GM23248 (cell line): Measurements from ENCODE around the gene SH3D19. TPM values are rescaled to one million over a fixed set of nuclear protein-coding genes. Genes with fewer than 3 reads are reported as not detected.
"Not testable (repeated sequence)": the region's sequence is repeated elsewhere in the genome, so short reads cannot be mapped to it uniquely, and the experiment has no call there.

Experiments
- DNase-seq: peaks from one replicate; pipeline ENCODE4 v3.0.0-alpha.2; 2015
- H2AFZ ChIP-seq: fragments of 200-600 bp; sonication (generic); 2 replicates; pipeline ENCODE4 v1.6.1; 2016; ENCODE audit warnings: antibody characterized with exemption
- H3F3A ChIP-seq: fragments of 200-600 bp; sonication (generic); 2 replicates; pipeline ENCODE4 v1.6.1; 2016; ENCODE audit warnings: mild to moderate bottlenecking, antibody characterized with exemption, mixed run types; ENCODE audit not compliant: insufficient read depth
- H3K27ac ChIP-seq: fragments of 200-600 bp; sonication (generic); 2 replicates; pipeline ENCODE4 v1.5.1; 2016; ENCODE audit warnings: mild to moderate bottlenecking
- H3K27me3 ChIP-seq: fragments of 200-600 bp; sonication (generic); replicated peaks from 2 replicates; pipeline ENCODE4 v1.6.1; 2016; ENCODE audit warnings: mild to moderate bottlenecking; ENCODE audit not compliant: insufficient read depth
- H3K36me3 ChIP-seq: fragments of 200-600 bp; sonication (generic); 2 replicates; pipeline ENCODE4 v1.6.1; 2016; ENCODE audit warnings: low read depth, mild to moderate bottlenecking
- H3K4me1 ChIP-seq: fragments of 200-600 bp; sonication (generic); 2 replicates; pipeline ENCODE4 v1.6.1; 2016; ENCODE audit warnings: mild to moderate bottlenecking; ENCODE audit not compliant: insufficient read depth
- H3K4me2 ChIP-seq: fragments of 200-600 bp; sonication (generic); one replicate; pipeline ENCODE4 v1.6.1; 2016; ENCODE audit warnings: mild to moderate bottlenecking; ENCODE audit not compliant: unreplicated experiment
- H3K4me3 ChIP-seq: fragments of 200-600 bp; sonication (generic); 2 replicates; pipeline ENCODE4 v1.5.1; 2016; ENCODE audit warnings: mild to moderate bottlenecking
- H3K79me2 ChIP-seq: fragments of 200-600 bp; sonication (generic); 2 replicates; pipeline ENCODE4 v1.6.1; 2016; ENCODE audit warnings: mild to moderate bottlenecking; ENCODE audit not compliant: insufficient read depth
- H3K9ac ChIP-seq: fragments of 200-600 bp; sonication (generic); 2 replicates; pipeline ENCODE4 v1.6.1; 2016; ENCODE audit warnings: mild to moderate bottlenecking
- H3K9me2 ChIP-seq: fragments of 200-600 bp; sonication (generic); 2 replicates; pipeline ENCODE4 v1.6.1; 2016; ENCODE audit warnings: mixed run types, mild to moderate bottlenecking, moderate library complexity; ENCODE audit not compliant: insufficient read depth
- H3K9me3 ChIP-seq: fragments of 200-600 bp; sonication (generic); one replicate; pipeline ENCODE4 v1.6.1; 2017; ENCODE audit warnings: low read depth
- H4K20me1 ChIP-seq: fragments of 200-600 bp; sonication (generic); 2 replicates; pipeline ENCODE4 v1.6.0; 2016; ENCODE audit not compliant: insufficient read depth
- EZH2 ChIP-seq: fragments of 200-600 bp; sonication (generic); IDR thresholded peaks from 2 replicates; pipeline ENCODE4 v1.6.1; 2018; ENCODE audit warnings: antibody characterized with exemption, mild to moderate bottlenecking; ENCODE audit not compliant: insufficient read depth, poor library complexity, severe bottlenecking
- EZH2phosphoT487 ChIP-seq: fragments of 200-600 bp; sonication (generic); IDR thresholded peaks from 2 replicates; pipeline ENCODE4 v1.6.1; 2018; ENCODE audit warnings: antibody characterized with exemption, moderate library complexity, mild to moderate bottlenecking, low read depth; ENCODE audit not compliant: insufficient read depth
- WGBS, 2 experiments: methylation state at CpG; one replicate each; pipeline ENCODE4 v1.1.6; 2015 to 2017; ENCODE audit warnings: low lambda C conversion rate in 2 of 2, low coverage in 1 of 2; ENCODE audit errors: missing lambda C conversion rate in 2 of 2; 5-methylcytosine and 5-hydroxymethylcytosine counted together
- in situ Hi-C: fragments of 300-500 bp; cut with MboI; formaldehyde crosslinking; loops from 2 replicates; pipeline ENCODE4 v1.15.0; 2020
- polyA plus RNA-seq: library from polyadenylated mRNA; unstranded; fragments of >200 nt; fragmentation: Nextera tagmentation; extraction: Ambion mirVana; gene quantifications from 2 replicates; pipeline ENCODE4 v1.2.1, GENCODE V29; 2016
- total RNA-seq: library from RNA; depleted of rRNA; stranded (reverse); fragments of >200 nt; shearing (Covaris generic); gene quantifications from 2 replicates; pipeline ENCODE4 v1.2.3, GENCODE V29; 2014

The SH3D19 gene
- total and polyA plus RNA-seq, 2 experiments from 2014 or later: 29.1 to 47.8 TPM

DNA sequence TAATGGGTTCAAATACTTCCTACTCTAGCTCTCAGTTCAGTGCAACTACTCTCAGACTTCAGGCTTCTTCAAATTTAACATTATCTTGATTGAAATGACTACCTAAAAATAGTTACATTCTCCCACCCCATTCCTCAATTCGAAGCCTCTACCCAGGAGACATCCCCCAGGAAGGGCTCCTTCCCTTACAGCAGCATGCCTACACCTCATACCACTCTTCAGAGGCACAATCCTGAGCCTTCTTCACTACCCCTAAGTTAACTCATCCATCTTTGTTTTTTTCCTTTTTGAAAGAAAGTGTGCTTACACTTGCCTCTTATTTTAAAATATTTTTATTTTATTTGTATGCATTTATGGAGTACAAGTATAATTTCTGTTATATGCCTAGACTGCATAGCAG is 65.7 kb downstream of the SH3D19 start:
- H2AFZ ChIP-seq: no peak overlapping the region
- H3K9ac ChIP-seq: no peak overlapping the region
- no peaks in the 10 kb centered on the region for H3K79me2 ChIP-seq
- H3K36me3 ChIP-seq: no peaks in the 10 kb centered on the region
- in situ Hi-C loops: no loop called here
- no peaks in the 10 kb centered on the region for H3K9me3 ChIP-seq
- no peaks in the 10 kb centered on the region for H3K9me2 ChIP-seq
- no peaks in the 10 kb centered on the region for H4K20me1 ChIP-seq
- H3K4me2 ChIP-seq: no peak overlapping the region
- H3F3A ChIP-seq: no peaks in the 10 kb centered on the region
- no peaks in the 10 kb centered on the region for H3K27me3 ChIP-seq
- no peak overlapping the region for H3K27ac ChIP-seq
- 36 to 62% methylated on average over 1 of the region's 1 CpG for WGBS, 2 experiments
- TF ChIP-seq EZH2phosphoT487: no peak
- TF ChIP-seq EZH2: no peak
- no peak for DNase-seq
- no peaks in the 10 kb centered on the region for H3K4me1 ChIP-seq
- H3K4me3 ChIP-seq: no peak overlapping the region

GRCh38 chr4:151257704-151258103 is 67.7 kb downstream of the SH3D19 start:
- DNase-seq: no peak
- no peaks in the 10 kb centered on the region for H3F3A ChIP-seq
- H3K9ac ChIP-seq: no peak overlapping the region
- no peak overlapping the region for H3K4me2 ChIP-seq
- H3K4me1 ChIP-seq: no peaks in the 10 kb centered on the region
- no peaks in the 10 kb centered on the region for H3K9me2 ChIP-seq
- TF ChIP-seq EZH2phosphoT487 (no peak), EZH2 (no peak)
- no peaks in the 10 kb centered on the region for H3K79me2 ChIP-seq
- H3K36me3 ChIP-seq: no peaks in the 10 kb centered on the region
- H3K4me3 ChIP-seq: no peak overlapping the region
- no peak overlapping the region for H3K27ac ChIP-seq
- in situ Hi-C loops: no loop called here
- H4K20me1 ChIP-seq: no peaks in the 10 kb centered on the region
- H3K9me3 ChIP-seq: no peaks in the 10 kb centered on the region
- no peak overlapping the region for H2AFZ ChIP-seq
- WGBS, 2 experiments: 90 to 94% methylated on average over 4 of the region's 4 CpGs
- H3K27me3 ChIP-seq: no peaks in the 10 kb centered on the region

- Histone ChIP-seq H4K20me1 (no peaks in the 10 kb centered on the region), H3K79me2 (no peaks in the 10 kb centered on the region), H3K9me3 (no peaks in the 10 kb centered on the region), H3K27me3 (no peaks in the 10 kb centered on the region), H3K4me1 (no peaks in the 10 kb centered on the region), H3K4me3 (no peak overlapping the region), H3K9me2 (no peaks in the 10 kb centered on the region), H3K36me3 (no peaks in the 10 kb centered on the region), H3K27ac (no peak overlapping the region), H3K4me2 (no peak overlapping the region), H2AFZ (no peak overlapping the region), H3K9ac (no peak overlapping the region), H3F3A (no peaks in the 10 kb centered on the region)
- in situ Hi-C loops: no loop called here
- no peak for DNase-seq
- no peak for TF ChIP-seq EZH2
- no peak for TF ChIP-seq EZH2phosphoT487
- 95 to 98% methylated on average over 2 of the region's 2 CpGs for WGBS, 2 experiments
These were observed 69.3 kb downstream of the SH3D19 start for GRCh38 chr4:151256134-151256533.

- H3K9ac ChIP-seq, H3K27ac ChIP-seq, H4K20me1 ChIP-seq, H3K4me2 ChIP-seq, H3K4me1 ChIP-seq, H3K9me3 ChIP-seq, H3F3A ChIP-seq, H3K9me2 ChIP-seq, H2AFZ ChIP-seq, in situ Hi-C loops, H3K79me2 ChIP-seq, H3K27me3 ChIP-seq, DNase-seq, H3K36me3 ChIP-seq, H3K4me3 ChIP-seq: not testable (repeated sequence)
- 92 to 93% methylated on average over 12 to 17 of the region's 17 CpGs for WGBS, 2 experiments
These were observed 69.7 kb downstream of the SH3D19 start for GRCh38 chr4:151255680-151256079.

GRCh38 chr4:151255226-151255625 is 70.2 kb downstream of the SH3D19 start:
- H3K9me2 ChIP-seq, H3K4me3 ChIP-seq, H3K36me3 ChIP-seq, in situ Hi-C loops, H3F3A ChIP-seq, H4K20me1 ChIP-seq, DNase-seq, H3K9ac ChIP-seq, H3K4me1 ChIP-seq, H2AFZ ChIP-seq, H3K4me2 ChIP-seq, H3K27me3 ChIP-seq, H3K27ac ChIP-seq, H3K79me2 ChIP-seq, H3K9me3 ChIP-seq: not testable (repeated sequence)
- WGBS, 2 experiments: 95% methylated on average over 18 of the region's 28 CpGs; no CpG with 5 or more reads in 1 of the 2 experiments
